Coronary artery (tissue), 2 donors: ENCODE measurements around the gene RPS3A.
"Not testable (repeated sequence)": the region's sequence is repeated elsewhere in the genome, so short reads cannot be mapped to it uniquely, and the experiment has no call there.

ENCODE experiments used
- DNase-seq: peaks from one replicate; pipeline ENCODE4 v3.0.0-alpha.2; 2017; ENCODE audit warnings: low spot score
- H3K27ac ChIP-seq, 2 donors: fragments of 200-600 bp; sonication (generic); one replicate each; pipeline ENCODE4 v1.5.1; 2016 to 2019
- H3K4me3 ChIP-seq: fragments of 200-600 bp; sonication (generic); 2 replicates; pipeline ENCODE4 v1.5.1; 2016; ENCODE audit warnings: mild to moderate bottlenecking, moderate library complexity
- TF ChIP-seq, protein P1 (sequence below): fragments of 200-600 bp; sonication (generic); IDR thresholded peaks from one replicate; pipeline ENCODE4 v1.5.1; 2019; ENCODE audit warnings: antibody characterized with exemption

The RPS3A gene

DNA sequence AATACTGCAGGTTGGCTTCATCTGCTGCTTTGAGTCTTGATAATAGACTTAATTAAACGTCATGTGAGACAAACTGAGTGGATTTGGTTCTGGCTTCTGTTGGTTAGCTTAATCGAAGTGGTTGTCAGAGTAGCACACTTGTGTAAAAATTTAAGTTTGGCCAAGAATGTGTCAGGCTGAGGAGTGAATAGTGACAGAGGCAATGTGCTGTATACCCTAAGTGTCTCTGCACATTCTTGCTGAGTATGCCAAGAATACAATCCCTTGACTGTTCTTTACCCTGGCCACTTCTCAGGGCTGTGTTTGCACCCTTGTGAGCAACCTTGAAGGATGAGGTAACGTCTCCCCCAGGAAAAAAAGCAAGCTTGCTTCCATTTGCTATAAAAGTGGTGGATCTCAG is 14.9 kb downstream of the RPS3A start:
- peak overlapping the region in 1 of 2 donors; percentile 35 for H3K27ac ChIP-seq
- TF ChIP-seq, protein P1, sequence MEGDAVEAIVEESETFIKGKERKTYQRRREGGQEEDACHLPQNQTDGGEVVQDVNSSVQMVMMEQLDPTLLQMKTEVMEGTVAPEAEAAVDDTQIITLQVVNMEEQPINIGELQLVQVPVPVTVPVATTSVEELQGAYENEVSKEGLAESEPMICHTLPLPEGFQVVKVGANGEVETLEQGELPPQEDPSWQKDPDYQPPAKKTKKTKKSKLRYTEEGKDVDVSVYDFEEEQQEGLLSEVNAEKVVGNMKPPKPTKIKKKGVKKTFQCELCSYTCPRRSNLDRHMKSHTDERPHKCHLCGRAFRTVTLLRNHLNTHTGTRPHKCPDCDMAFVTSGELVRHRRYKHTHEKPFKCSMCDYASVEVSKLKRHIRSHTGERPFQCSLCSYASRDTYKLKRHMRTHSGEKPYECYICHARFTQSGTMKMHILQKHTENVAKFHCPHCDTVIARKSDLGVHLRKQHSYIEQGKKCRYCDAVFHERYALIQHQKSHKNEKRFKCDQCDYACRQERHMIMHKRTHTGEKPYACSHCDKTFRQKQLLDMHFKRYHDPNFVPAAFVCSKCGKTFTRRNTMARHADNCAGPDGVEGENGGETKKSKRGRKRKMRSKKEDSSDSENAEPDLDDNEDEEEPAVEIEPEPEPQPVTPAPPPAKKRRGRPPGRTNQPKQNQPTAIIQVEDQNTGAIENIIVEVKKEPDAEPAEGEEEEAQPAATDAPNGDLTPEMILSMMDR = no peak

DNA sequence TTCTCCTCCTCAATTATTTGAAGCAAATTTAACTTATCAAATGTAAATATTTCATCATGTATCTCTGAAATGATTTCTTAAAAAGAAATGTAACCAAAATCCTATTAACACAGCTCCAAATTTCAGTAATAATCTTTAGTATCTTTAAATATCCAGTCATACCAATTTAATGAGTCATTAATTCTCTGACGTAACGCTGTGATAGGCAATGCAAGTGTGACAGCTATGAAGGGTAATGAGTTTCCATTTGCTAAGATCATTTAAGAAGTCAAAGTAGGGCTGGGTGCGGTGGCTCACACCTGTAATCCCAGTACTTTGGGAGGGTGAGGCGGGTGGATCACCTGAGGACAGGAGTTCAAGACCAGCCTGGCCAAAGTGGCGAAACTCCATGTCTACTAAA is 15.6 kb downstream of the RPS3A start:
- TF ChIP-seq, protein P1 = no peak
- H3K4me3 ChIP-seq = no peak overlapping the region
- peak overlapping the region in 1 of 2 donors; percentile 35 for H3K27ac ChIP-seq
- DNase-seq = no peak

More for the DNA sequence above, 14.9 kb downstream of the RPS3A start:
- no peak for DNase-seq
- no peak overlapping the region for H3K4me3 ChIP-seq

DNA sequence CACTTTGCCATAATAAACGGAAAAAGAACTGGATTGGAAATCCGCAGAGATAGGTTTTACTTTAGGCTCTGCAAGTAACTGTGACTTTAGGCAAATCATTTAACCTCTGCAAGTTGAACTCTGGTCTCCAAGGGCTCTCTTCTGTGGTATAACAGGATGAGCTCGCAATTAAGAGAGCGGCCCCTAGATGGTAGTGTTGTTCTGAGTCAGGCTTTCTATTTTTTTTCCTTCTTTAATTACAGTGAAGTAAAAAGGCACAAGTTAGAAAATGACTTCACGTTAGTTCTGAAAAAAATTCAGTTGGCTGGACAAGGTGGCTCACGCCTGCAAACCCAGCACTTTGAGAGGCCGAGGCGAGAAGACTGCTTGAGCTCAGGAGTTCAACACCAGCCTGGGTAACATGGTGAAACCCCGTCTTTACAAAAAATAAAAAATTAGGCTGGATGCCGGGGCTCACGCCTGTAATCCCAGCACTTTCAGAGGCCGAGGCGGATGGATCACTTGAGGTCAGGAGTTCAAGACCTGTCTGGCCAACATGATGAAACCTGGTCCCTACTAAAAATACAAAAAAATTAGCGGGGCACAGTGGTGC is 18.0 kb downstream of the RPS3A start:
- DNase-seq = no peak
- H3K27ac ChIP-seq = no peak overlapping the region
- no peak overlapping the region for H3K4me3 ChIP-seq
- TF ChIP-seq, protein P1 = peak; percentile 37

DNA sequence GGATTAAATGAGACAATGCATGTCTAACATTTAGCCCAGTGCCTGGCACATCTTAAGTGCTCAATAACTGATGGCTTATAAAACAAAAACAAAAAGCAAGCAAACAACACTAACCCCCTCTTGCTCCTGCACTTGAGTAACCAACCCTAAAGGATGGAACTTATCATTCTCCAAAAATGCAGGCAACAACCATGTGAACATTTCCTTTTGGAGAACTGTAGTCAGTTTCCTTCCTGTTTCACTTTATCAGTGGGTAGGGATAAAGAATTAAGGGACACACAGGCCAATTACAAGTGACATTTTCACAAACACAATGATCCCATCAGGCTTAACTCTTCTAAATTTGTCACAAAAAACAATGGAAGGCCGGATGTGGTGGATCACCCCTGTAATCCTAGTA is 30.4 kb downstream of the RPS3A start:
- TF ChIP-seq, protein P1 = no peak
- no peak for DNase-seq
- Histone ChIP-seq H3K27ac (no peak overlapping the region), H3K4me3 (no peak overlapping the region)

DNA sequence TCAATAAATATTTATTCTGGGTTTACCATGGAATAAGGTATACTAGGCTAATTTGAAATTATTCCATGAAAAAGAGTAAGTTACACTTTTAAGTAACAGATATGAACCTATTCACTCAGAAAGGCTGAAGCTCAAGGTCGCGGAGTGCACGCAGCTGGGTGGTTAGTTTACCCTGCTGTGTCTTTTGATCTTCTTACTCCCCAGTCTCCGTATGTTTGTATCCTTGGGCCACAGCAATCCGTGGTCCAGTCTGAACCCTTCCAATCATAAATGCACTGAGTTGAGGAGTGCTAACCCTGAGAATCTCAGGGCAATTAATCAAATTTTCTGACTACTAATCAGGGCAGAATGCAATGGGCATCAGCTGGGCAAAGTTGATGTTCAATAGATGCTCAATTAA is 33.9 kb downstream of the RPS3A start:
- Histone ChIP-seq H3K4me3 (no peak overlapping the region), H3K27ac (no peak overlapping the region)
- DNase-seq = no peak
- TF ChIP-seq, protein P1 = no peak

DNA sequence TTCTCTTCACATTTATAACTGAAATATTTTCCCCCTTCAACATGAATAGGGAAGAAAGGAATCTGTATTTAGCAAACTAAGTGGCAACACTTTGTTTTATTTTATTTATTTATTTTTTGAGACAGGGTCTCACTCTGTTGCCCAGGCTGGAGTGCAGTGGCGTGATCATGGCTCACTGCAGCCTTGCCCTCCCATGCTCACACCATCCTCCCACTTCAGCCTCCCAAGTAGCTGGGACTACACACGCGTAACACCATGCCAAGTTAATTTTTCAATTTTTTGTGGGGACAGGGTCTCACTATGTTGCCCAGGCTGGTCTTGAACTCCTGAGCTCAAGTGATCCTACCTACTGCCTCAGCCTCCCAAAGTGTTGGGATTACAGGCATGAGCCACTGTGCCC is 36.6 kb downstream of the RPS3A start:
- not testable (repeated sequence) for H3K4me3 ChIP-seq, DNase-seq, H3K27ac ChIP-seq

DNA sequence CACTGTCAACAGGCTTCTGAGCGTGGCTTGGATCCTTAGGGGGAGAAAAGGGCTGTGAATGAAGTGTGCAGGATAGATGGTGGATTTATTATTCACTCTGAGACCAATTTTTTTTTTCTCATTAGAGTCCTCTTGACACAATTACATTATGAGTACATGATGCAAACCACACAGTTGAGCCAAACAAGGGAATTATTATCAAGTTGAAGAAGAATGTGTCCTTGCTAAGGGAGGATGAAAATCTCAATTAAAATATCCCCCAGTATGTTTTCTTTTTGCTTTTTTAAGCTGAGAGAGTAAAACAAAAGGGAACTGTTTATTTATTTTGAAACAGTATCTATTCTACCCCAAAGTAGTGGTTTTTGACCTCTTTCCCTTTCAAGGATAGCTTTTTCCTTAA is 40.4 kb downstream of the RPS3A start:
- TF ChIP-seq, protein P1 = no peak
- Histone ChIP-seq H3K27ac (no peak overlapping the region), H3K4me3 (no peak overlapping the region)
- no peak for DNase-seq
